Right lobe of liver (tissue), 6 donors: ENCODE measurements around the gene EDARADD. TPM values are rescaled to one million over a fixed set of nuclear protein-coding genes. Genes with fewer than 3 reads are reported as not detected.

ENCODE experiments used
- ATAC-seq, 4 donors: fragments of 200-7000 bp; cut with Tn5 transposase; one replicate each; pipeline ENCODE4 v1.9.1; 2020; ENCODE audit warnings: mild to moderate bottlenecking in 4 of 4, moderate library complexity in 4 of 4
- DNase-seq, 3 donors: peaks; one replicate each; pipeline ENCODE4 v3.0.0-alpha.2; 2020
- H3K27ac ChIP-seq, 3 donors: fragments of 200-600 bp; one replicate each; pipeline ENCODE4 v1.8.0; 2022
- H3K27me3 ChIP-seq, 2 donors: fragments of 200-600 bp; one replicate each; pipeline ENCODE4 v1.8.0; 2022
- H3K36me3 ChIP-seq, 4 donors: fragments of 200-600 bp; sonication (generic) in 1 of 4; one replicate each; pipeline versions ENCODE4 v1.5.1 to v1.8.0; 2017 to 2022; ENCODE audit warnings: control low read depth in 1 of 4
- H3K4me1 ChIP-seq, 4 donors: fragments of 200-600 bp; sonication (generic) in 1 of 4; one replicate each; pipeline versions ENCODE4 v1.5.1 to v1.8.0; 2017 to 2022; ENCODE audit warnings: control low read depth in 1 of 4
- H3K4me3 ChIP-seq, 3 donors: fragments of 200-600 bp; one replicate each; pipeline ENCODE4 v1.8.0; 2022
- H3K9me3 ChIP-seq, 4 donors: fragments of 200-600 bp; sonication (generic) in 1 of 4; one replicate each; pipeline versions ENCODE4 v1.5.1 to v1.8.0; 2017 to 2022; ENCODE audit warnings: control low read depth in 1 of 4
- POLR2A ChIP-seq: fragments of 450-650 bp; IDR thresholded peaks from one replicate; pipeline ENCODE4 v1.6.1; 2017; ENCODE audit warnings: antibody characterized with exemption, mild to moderate bottlenecking
- WGBS: methylation state at CpG from one replicate; pipeline ENCODE4 v1.1.6; 2018; ENCODE audit warnings: low coverage, low lambda C conversion rate; ENCODE audit not compliant: insufficient coverage; ENCODE audit errors: missing lambda C conversion rate; 5-methylcytosine and 5-hydroxymethylcytosine counted together
- intact Hi-C, 2 donors: fragments of 100-400 bp; cut with DNase I; formaldehyde crosslinking; loops; one replicate each; pipeline versions ENCODE4 v1.11.2 to v1.14.1; 2022
- total RNA-seq, 6 experiments: library from RNA; depleted of rRNA in 2 of 6; stranded (reverse); fragments of >200 nt in 2 of 6; fragmentation: NEBNext Ultra II Directional in 3 of 6; extraction: Animal tissue kit (Norgen Biotek cat#: 25700) in 3 of 6; gene quantifications; one replicate each; pipeline versions ENCODE4 v1.1.0 to v1.2.4, GENCODE V29; 2016 to 2023
- TF ChIP-seq, protein P1 (sequence below), 4 donors: fragments of 200-600 bp in 3 of 4; fragments of 450-650 bp in 1 of 4; IDR thresholded peaks; one replicate each; pipeline versions ENCODE4 v1.5.1 to v1.8.0; 2016 to 2022; ENCODE audit warnings: antibody characterized with exemption in 4 of 4, mild to moderate bottlenecking in 2 of 4
- donor health status: DM: no; HTN: yes; CAD: no.
- donor health status: DM: no; HTN: no; CAD: no.
- donor health status: DM: no; HTN: no; CAD: no.
- donor health status: DM: no; HTN: yes; CAD: no.
- donor health status: DM: no; HTN: yes; CAD: no.

EDARADD gene
- total RNA-seq, 6 experiments from 2014 or later = 0.16 to 1.2 (median 0.26) TPM; not detected in 1

DNA sequence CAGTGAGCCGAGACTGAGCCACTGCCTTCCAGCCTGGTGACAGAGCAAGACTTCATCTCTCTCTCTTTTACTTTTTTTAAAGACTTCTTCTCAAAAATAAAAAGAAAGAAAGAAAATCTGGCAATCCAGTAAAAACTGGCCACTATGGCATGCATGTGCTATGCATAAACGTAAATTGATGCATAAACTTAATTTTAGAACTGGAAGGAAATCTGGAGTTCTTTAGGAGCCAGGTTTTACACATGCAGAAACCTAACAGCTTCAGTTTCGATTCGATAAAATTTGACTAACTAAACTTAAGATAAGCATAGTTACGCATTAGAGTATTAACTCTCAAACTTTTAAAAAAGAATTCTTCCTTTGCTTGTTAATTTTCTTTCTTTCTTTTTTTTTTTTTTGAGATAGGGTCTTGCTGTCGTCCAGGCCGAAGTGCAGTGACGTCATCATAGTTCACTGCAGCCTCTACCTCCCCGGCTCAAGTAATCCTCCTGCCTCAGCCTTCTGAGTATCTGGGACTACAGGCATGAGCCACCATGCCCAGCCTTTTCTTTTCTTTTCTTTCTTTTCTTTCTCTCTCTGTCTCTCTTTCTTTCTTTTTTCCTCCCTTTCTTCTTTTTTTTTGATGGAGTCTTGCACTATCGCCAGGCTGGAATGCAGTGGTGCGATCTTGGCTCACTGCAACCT is 117.8 kb downstream of the EDARADD start:
- Histone ChIP-seq H3K36me3 (no peaks in the 10 kb centered on the region), H3K27ac (no peak overlapping the region), H3K9me3 (no peaks in the 10 kb centered on the region), H3K27me3 (no peaks in the 10 kb centered on the region), H3K4me3 (no peak overlapping the region), H3K4me1 (peaks cover 0 to 14% (median 7%) of the 10 kb centered on the region in 4 donors)
- DNase-seq (no peak), ATAC-seq (peak in 1 of 4 donors; percentile 30)
- WGBS = 68% methylated on average over 9 of the region's 11 CpGs
- intact Hi-C loops = no loop called here
- TF ChIP-seq POLR2A = no peak
- TF ChIP-seq, protein P1, sequence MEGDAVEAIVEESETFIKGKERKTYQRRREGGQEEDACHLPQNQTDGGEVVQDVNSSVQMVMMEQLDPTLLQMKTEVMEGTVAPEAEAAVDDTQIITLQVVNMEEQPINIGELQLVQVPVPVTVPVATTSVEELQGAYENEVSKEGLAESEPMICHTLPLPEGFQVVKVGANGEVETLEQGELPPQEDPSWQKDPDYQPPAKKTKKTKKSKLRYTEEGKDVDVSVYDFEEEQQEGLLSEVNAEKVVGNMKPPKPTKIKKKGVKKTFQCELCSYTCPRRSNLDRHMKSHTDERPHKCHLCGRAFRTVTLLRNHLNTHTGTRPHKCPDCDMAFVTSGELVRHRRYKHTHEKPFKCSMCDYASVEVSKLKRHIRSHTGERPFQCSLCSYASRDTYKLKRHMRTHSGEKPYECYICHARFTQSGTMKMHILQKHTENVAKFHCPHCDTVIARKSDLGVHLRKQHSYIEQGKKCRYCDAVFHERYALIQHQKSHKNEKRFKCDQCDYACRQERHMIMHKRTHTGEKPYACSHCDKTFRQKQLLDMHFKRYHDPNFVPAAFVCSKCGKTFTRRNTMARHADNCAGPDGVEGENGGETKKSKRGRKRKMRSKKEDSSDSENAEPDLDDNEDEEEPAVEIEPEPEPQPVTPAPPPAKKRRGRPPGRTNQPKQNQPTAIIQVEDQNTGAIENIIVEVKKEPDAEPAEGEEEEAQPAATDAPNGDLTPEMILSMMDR (IDR thresholded peaks at IDR 0.05) = no peak

GRCh38 chr1:236514703-236515442 is 120.8 kb downstream of the EDARADD start:
- H3K27me3 ChIP-seq = no peaks in the 10 kb centered on the region
- intact Hi-C loops = no loop called here
- H3K36me3 ChIP-seq = no peaks in the 10 kb centered on the region
- TF ChIP-seq POLR2A = no peak
- TF ChIP-seq, protein P1 (IDR thresholded peaks at IDR 0.05) = no peak
- H3K9me3 ChIP-seq = no peaks in the 10 kb centered on the region
- ATAC-seq = peak; percentile 45 to 76 (median 62)
- peak overlapping the region in 2 of 3 donors; percentile 27 to 49 for H3K27ac ChIP-seq
- no peak for DNase-seq
- WGBS = 38% methylated on average over 4 of the region's 4 CpGs
- no peak overlapping the region for H3K4me3 ChIP-seq
- peaks cover 0 to 14% (median 7%) of the 10 kb centered on the region in 4 donors for H3K4me1 ChIP-seq

DNA sequence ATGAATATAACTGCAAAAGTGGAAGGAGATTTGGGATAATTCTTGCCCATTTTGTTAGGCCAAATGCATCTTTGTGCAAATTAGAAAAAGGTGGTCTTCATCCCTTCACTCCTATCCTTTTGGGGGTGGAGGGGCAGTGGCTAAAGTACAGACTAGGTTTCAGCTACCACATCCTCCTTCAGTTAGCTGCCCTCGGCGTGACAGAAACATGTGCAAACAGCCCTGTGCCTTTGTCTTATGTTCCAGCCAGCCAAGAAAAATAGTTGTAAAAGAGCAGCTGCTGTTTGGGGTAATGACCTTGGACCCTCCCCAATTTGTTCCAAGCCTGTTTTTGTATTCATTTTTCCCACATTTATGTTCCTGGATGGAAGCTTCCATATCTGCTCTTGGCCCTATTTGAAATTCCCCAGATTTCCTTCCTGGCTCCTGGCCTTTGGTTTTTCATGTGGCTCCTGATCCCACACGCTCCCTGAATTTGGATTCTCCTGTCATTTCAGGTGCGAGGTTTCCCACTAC is 121.4 kb downstream of the EDARADD start:
- Histone ChIP-seq H3K4me1 (peaks cover 0 to 14% (median 7%) of the 10 kb centered on the region in 4 donors), H3K9me3 (no peaks in the 10 kb centered on the region), H3K4me3 (no peak overlapping the region), H3K27me3 (no peaks in the 10 kb centered on the region), H3K27ac (peak overlapping the region in 2 of 3 donors; percentile 27 to 49), H3K36me3 (no peaks in the 10 kb centered on the region)
- WGBS = 23% methylated on average over 4 of the region's 4 CpGs
- TF ChIP-seq, protein P1 (IDR thresholded peaks at IDR 0.05) = no peak
- no peak for TF ChIP-seq POLR2A
- intact Hi-C loops = no loop called here
- DNase-seq (no peak), ATAC-seq (peak; percentile 51 to 78 (median 64))

DNA sequence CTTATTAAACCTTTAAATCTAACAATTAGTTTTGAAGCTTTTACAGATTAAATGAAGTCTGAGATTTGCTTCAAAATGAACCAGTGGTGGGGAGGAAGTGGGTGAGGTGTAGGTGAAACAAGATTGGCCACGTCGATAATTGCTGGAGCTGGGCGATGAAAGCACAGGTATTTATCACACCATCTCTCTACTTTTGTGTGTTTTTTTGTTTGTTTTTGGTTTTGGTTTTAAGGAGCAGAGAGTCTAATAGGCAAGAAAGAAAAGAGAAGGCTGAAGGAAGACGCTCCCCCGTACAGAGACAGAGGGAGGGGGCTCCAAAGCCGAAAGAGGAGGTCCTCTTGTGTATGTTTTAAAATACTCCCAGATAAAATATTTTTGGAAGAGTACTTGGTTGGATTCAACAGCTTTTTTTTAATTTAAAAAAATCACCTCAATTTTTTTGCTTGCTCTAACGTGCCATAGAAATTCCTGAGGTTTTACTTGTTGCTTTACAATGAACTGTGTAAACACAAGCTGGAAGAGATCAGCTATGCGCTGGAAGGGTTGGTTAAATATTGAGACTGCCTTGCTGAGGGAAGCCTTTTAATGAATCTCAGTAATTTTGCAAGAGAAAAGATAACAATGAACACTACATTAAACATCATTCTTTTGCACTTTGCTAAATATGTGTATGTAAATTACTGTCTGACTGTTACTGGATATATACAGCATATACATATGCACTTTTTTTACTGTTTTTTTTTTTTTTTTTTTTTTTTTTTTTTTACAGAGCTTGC is 123.0 kb downstream of the EDARADD start:
- DNase-seq (no peak), ATAC-seq (peak; percentile 39 to 62 (median 50))
- 30% methylated on average over 8 of the region's 8 CpGs for WGBS
- Histone ChIP-seq H3K27me3 (no peaks in the 10 kb centered on the region), H3K4me3 (no peak overlapping the region), H3K27ac (no peak overlapping the region), H3K9me3 (no peaks in the 10 kb centered on the region), H3K4me1 (peaks cover 0 to 14% (median 7%) of the 10 kb centered on the region in 4 donors), H3K36me3 (no peaks in the 10 kb centered on the region)
- TF ChIP-seq, protein P1 (IDR thresholded peaks at IDR 0.05) = no peak
- TF ChIP-seq POLR2A = no peak
- intact Hi-C loops = no loop called here
